HG03039 (cell line): Measurements from ENCODE around the gene DOCK9.

Source experiments
- ATAC-seq: cut with Tn5 transposase; IDR thresholded peaks from one replicate; pipeline ENCODE4 v1.9.1; 2021; ENCODE audit warnings: mild to moderate bottlenecking, moderate library complexity; ENCODE audit not compliant: unreplicated experiment

Gene DOCK9

GRCh38 chr13:98976338-98976737, 1.5 kb downstream of the DOCK9 start:
- ATAC-seq, result no peak

GRCh38 chr13:98975822-98976261, 2.0 kb downstream of the DOCK9 start:
- no peak for ATAC-seq

- no peak for ATAC-seq
Measured at GRCh38 chr13:98974053-98974452, 3.8 kb downstream of the DOCK9 start.

- no peak for ATAC-seq
Measured at GRCh38 chr13:98972627-98973026, 5.2 kb downstream of the DOCK9 start.

GRCh38 chr13:98972059-98972458, 5.8 kb downstream of the DOCK9 start:
- no peak for ATAC-seq

GRCh38 chr13:98970330-98970729, 7.5 kb downstream of the DOCK9 start:
- ATAC-seq, result no peak

GRCh38 chr13:98967491-98967890, 10.4 kb downstream of the DOCK9 start:
- no peak for ATAC-seq

- ATAC-seq, result no peak
Measured at GRCh38 chr13:98966019-98966418, 11.8 kb downstream of the DOCK9 start.

GRCh38 chr13:98965325-98965724, 12.5 kb downstream of the DOCK9 start:
- ATAC-seq, result no peak

GRCh38 chr13:98963917-98964316, 13.9 kb downstream of the DOCK9 start:
- ATAC-seq, result no peak

GRCh38 chr13:98962901-98963590, 14.8 kb downstream of the DOCK9 start:
- ATAC-seq, result no peak

- ATAC-seq, result no peak
Measured at GRCh38 chr13:98961503-98962105, 16.3 kb downstream of the DOCK9 start.

- ATAC-seq, result no peak
Measured at GRCh38 chr13:98960606-98961502, 17.0 kb downstream of the DOCK9 start.

- no peak for ATAC-seq
Measured at GRCh38 chr13:98959786-98960605, 17.9 kb downstream of the DOCK9 start.

- ATAC-seq, result no peak
Measured at GRCh38 chr13:98959291-98959690, 18.6 kb downstream of the DOCK9 start.

GRCh38 chr13:98958443-98958794, 19.4 kb downstream of the DOCK9 start:
- no peak for ATAC-seq

- ATAC-seq, result no peak
Measured at GRCh38 chr13:98957731-98958442, 20.0 kb downstream of the DOCK9 start.

- ATAC-seq, result no peak
Measured at GRCh38 chr13:98955336-98955735, 22.5 kb downstream of the DOCK9 start.

- ATAC-seq, result no peak
Measured at GRCh38 chr13:98954313-98954712, 23.6 kb downstream of the DOCK9 start.

GRCh38 chr13:98951266-98951665, 26.6 kb downstream of the DOCK9 start:
- no peak for ATAC-seq
